Lung (tissue), 13 donors: ENCODE measurements around the gene IGDCC3. TPM values are rescaled to one million over a fixed set of nuclear protein-coding genes. Genes with fewer than 3 reads are reported as not detected.

Experiments used
- ATAC-seq: fragments of 200-7000 bp; cut with Tn5 transposase; one replicate; pipeline ENCODE4 v1.9.1; 2020; ENCODE audit warnings: moderate number of reproducible peaks; ENCODE audit not compliant: insufficient read depth, low FRiP score
- DNase-seq, 3 donors: peaks; one replicate each; pipeline ENCODE4 v3.0.0-alpha.2; 2013 to 2017
- H3K27ac ChIP-seq, 2 donors: one replicate each; pipeline ENCODE4 v1.5.1; 2013; ENCODE audit warnings: mild to moderate bottlenecking in 2 of 2, moderate library complexity in 2 of 2, control low read depth in 1 of 2, inconsistent platforms in 1 of 2, low read depth in 1 of 2, low read length in 1 of 2
- H3K27me3 ChIP-seq, 3 donors: one replicate each; pipeline ENCODE4 v1.5.1; 2013; ENCODE audit warnings: low read length in 2 of 3; ENCODE audit not compliant: control insufficient read depth in 3 of 3, insufficient read depth in 3 of 3
- H3K36me3 ChIP-seq, 4 donors: one replicate each; pipeline ENCODE4 v1.5.1; 2013; ENCODE audit warnings: low read length in 4 of 4, mild to moderate bottlenecking in 1 of 4, moderate library complexity in 1 of 4; ENCODE audit not compliant: control insufficient read depth in 4 of 4, insufficient read depth in 4 of 4
- H3K4me1 ChIP-seq, 5 donors: one replicate each; pipeline ENCODE4 v1.5.1; 2013; ENCODE audit warnings: low read length in 5 of 5, mild to moderate bottlenecking in 2 of 5, moderate library complexity in 1 of 5; ENCODE audit not compliant: control insufficient read depth in 5 of 5, insufficient read depth in 5 of 5
- H3K4me3 ChIP-seq: one replicate; pipeline ENCODE4 v1.5.1; 2013; ENCODE audit warnings: mild to moderate bottlenecking, control low read depth, moderate library complexity
- H3K9ac ChIP-seq, 2 donors: one replicate each; pipeline ENCODE4 v1.5.1; 2013; ENCODE audit warnings: low read length in 2 of 2, control low read depth in 1 of 2; ENCODE audit not compliant: insufficient read depth in 1 of 2
- H3K9me3 ChIP-seq, 4 donors: one replicate each; pipeline ENCODE4 v1.5.1; 2013; ENCODE audit warnings: low read length in 3 of 4, mild to moderate bottlenecking in 1 of 4, moderate library complexity in 1 of 4; ENCODE audit not compliant: control insufficient read depth in 4 of 4, insufficient read depth in 3 of 4
- WGBS, 2 donors: extraction: QIAGEN DNeasy Blood & Tissue Kit; methylation state at CpG; one replicate each; pipeline ENCODE4 v1.1.7; 2013; 5-methylcytosine and 5-hydroxymethylcytosine counted together
- polyA plus RNA-seq, 2 donors: library from polyadenylated mRNA; stranded (reverse); fragments of 200-250 nt; gene quantifications; one replicate each; pipeline ENCODE4 v1.2.1, GENCODE V29; 2013
- small RNA-seq: library from RNA; depleted of rRNA; stranded (forward); fragments of <200 nt; gene quantifications from one replicate; pipeline ENCODE3, GENCODE V24; 2014; ENCODE audit warnings: low replicate concordance
- total RNA-seq, 2 donors: library from RNA; depleted of rRNA in 1 of 2; stranded (reverse); fragments of >200 nt in 1 of 2; gene quantifications; one replicate each; pipeline ENCODE4 v1.2.1, GENCODE V29; 2014 to 2021
- TF ChIP-seq, protein P1 (sequence below): IDR thresholded peaks from 2 replicates; pipeline ENCODE4 v1.5.1; 2012; ENCODE audit warnings: mild to moderate bottlenecking; ENCODE audit errors: control extremely low read depth, extremely low read depth
- donor health status: control.
- donor health status: control.
- donor health status: Bipolar disorder and iron deficiency.
- donor health status: healthy.
- donor health status: DM: yes; HTN: yes; CAD: no.

IGDCC3 gene
- total and polyA plus RNA-seq, 4 donors: 0.09 to 1.3 TPM; not detected in 2

DNA sequence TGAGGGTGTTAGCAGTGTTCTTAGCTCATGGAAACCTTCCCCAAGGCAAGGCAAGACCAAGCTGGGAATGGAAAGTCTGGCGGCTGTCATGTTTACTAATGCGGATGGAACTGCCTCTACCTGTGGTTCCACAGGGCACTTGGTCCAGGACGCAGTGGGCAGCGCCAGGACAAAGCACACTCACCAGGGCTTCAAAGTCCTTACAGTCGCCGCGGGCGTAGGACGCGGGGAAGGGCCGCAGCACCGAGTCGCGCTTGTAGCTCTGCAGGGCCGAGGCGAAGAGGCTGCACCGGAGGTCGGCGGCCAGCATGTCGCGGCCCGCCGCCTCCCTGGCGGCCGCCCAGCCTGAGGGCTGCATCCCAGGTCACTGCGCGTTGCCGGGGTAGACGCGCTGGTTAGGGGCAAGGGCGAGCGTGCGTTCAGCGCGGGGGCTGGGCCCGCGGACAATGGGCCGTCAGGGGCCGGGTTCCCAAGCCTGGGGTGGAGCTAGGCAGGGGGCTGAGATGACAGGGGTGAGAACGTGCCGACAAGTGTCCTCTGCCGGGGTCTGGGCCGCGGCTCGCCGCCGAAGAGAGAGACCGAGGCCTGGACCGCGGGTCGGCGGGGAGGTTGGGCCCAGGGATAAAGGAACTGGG lies 91.6 kb downstream of the IGDCC3 start:
- H3K36me3 ChIP-seq: peaks cover 0 to 5% (median 1%) of the 10 kb centered on the region in 4 donors
- peak; percentile 56 to 64 (median 61) for DNase-seq
- H3K4me3 ChIP-seq: peak overlapping the region; percentile 59
- H3K4me1 ChIP-seq: peaks cover 0 to 13% (median 3%) of the 10 kb centered on the region in 5 donors
- H3K9me3 ChIP-seq: no peaks in the 10 kb centered on the region
- peak; percentile 50 for ATAC-seq
- 1% methylated on average over 45 to 52 of the region's 52 CpGs for WGBS, 2 donors
- no peaks in the 10 kb centered on the region for H3K27me3 ChIP-seq
- H3K9ac ChIP-seq: peak overlapping the region; percentile 67 to 74
- peak overlapping the region; percentile 89 to 95 for H3K27ac ChIP-seq
- TF ChIP-seq, protein P1, sequence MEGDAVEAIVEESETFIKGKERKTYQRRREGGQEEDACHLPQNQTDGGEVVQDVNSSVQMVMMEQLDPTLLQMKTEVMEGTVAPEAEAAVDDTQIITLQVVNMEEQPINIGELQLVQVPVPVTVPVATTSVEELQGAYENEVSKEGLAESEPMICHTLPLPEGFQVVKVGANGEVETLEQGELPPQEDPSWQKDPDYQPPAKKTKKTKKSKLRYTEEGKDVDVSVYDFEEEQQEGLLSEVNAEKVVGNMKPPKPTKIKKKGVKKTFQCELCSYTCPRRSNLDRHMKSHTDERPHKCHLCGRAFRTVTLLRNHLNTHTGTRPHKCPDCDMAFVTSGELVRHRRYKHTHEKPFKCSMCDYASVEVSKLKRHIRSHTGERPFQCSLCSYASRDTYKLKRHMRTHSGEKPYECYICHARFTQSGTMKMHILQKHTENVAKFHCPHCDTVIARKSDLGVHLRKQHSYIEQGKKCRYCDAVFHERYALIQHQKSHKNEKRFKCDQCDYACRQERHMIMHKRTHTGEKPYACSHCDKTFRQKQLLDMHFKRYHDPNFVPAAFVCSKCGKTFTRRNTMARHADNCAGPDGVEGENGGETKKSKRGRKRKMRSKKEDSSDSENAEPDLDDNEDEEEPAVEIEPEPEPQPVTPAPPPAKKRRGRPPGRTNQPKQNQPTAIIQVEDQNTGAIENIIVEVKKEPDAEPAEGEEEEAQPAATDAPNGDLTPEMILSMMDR: no peak

DNA sequence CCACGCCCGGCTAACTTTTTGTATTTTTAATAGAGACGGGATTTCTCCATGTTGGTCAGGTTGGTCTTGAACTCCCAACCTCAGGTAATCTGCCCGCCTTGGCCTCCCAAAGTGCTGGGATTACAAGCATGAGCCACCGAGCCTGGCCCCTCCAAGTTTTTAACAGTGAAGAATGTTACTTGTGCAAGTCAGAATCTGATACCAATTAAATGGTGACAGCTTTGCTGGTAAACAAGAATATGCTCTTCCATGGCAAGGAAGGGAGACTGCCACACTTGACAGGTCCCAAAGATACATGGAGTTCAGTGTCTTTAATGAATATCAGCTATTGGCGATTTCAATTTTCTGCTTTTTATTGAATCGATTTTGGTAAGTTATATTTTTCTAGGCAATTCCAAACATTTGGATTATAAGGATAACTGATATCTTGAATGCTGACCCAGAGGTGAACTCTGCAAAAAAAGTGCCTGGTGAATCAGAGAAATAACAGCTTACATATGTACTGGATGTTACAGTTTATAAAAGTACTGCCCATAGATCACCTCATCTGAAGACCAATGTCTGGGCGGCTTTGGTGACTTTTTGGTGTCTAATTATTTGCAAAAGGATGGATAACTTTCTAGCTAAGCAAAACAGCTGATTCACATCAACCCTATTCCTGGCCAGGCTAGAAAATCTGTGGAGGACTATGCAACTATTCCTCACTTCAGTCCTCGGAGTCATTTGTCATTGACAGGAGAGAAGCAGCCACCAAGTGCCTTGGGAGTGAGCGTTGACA lies 92.3 kb downstream of the IGDCC3 start:
- ATAC-seq (no peak), DNase-seq (no peak)
- 71 to 73% methylated on average over 10 of the region's 10 CpGs for WGBS, 2 donors
- H3K27me3 ChIP-seq: no peaks in the 10 kb centered on the region
- peak overlapping the region; percentile 67 to 74 for H3K9ac ChIP-seq
- H3K9me3 ChIP-seq: no peaks in the 10 kb centered on the region
- H3K27ac ChIP-seq: peak overlapping the region; percentile 89 to 95
- peaks cover 0 to 13% (median 3%) of the 10 kb centered on the region in 5 donors for H3K4me1 ChIP-seq
- peaks cover 0 to 5% (median 1%) of the 10 kb centered on the region in 4 donors for H3K36me3 ChIP-seq
- H3K4me3 ChIP-seq: no peak overlapping the region
- TF ChIP-seq, protein P1: no peak

- no peak overlapping the region for H3K9ac ChIP-seq
- DNase-seq: no peak
- no peak overlapping the region for H3K27ac ChIP-seq
- H3K36me3 ChIP-seq: peaks cover 0 to 10% (median 3%) of the 10 kb centered on the region in 4 donors
- TF ChIP-seq, protein P1: no peak
- H3K4me1 ChIP-seq: peaks cover 0 to 10% (median 0%) of the 10 kb centered on the region in 5 donors
- H3K4me3 ChIP-seq: no peak overlapping the region
- WGBS, 2 donors: 47 to 76% methylated on average over 1 of the region's 1 CpG
- no peak for ATAC-seq
- no peaks in the 10 kb centered on the region for H3K9me3 ChIP-seq
- no peaks in the 10 kb centered on the region for H3K27me3 ChIP-seq
Measured at GRCh38 chr15:65278480-65278879, 99.3 kb downstream of the IGDCC3 start.

Small RNA genes within 50 kb of the gene (small RNA-seq; reads per million reads assigned to genes)
- gene RNU5A-1: 480,566 reads per million, percentile 100 among the genes with 10 or more reads in this experiment
- 88,672 reads per million, percentile 100 among the genes with 10 or more reads in this experiment for gene RNU5B-1
- gene SNORA24B: 0.19 reads per million, percentile 7 among the genes with 10 or more reads in this experiment

Other genes with a start within 250 kb of the IGDCC3 start
- 10 to 100 TPM; 17.0 to 21.7 TPM for gene PDCD7, start 244.2 kb downstream of the IGDCC3 start, total RNA-seq
- gene PDCD7, start 244.2 kb downstream of the IGDCC3 start, polyA plus RNA-seq: 10 to 100 TPM in 1 of 2 donors, 1 to 10 TPM in 1; 8.8 to 11.2 TPM
- gene CLPX, start 192.7 kb downstream of the IGDCC3 start, total RNA-seq: 10 to 100 TPM; 43.1 to 93.6 TPM
- 10 to 100 TPM; 11.2 to 19.6 TPM for gene CLPX, start 192.7 kb downstream of the IGDCC3 start, polyA plus RNA-seq
- under 1 TPM; 0.89 to 0.97 TPM for gene CILP, start 166.5 kb downstream of the IGDCC3 start, total RNA-seq
- under 1 TPM; 0.30 to 0.43 TPM for gene CILP, start 166.5 kb downstream of the IGDCC3 start, polyA plus RNA-seq
- 1 to 10 TPM; 7.4 to 7.7 TPM for gene PARP16, start 91.1 kb downstream of the IGDCC3 start, total RNA-seq
- 1 to 10 TPM; 4.6 to 5.2 TPM for gene PARP16, start 91.1 kb downstream of the IGDCC3 start, polyA plus RNA-seq
- not detected for gene RNU5A-1, start 82.0 kb downstream of the IGDCC3 start, total RNA-seq
- gene RNU5A-1, start 82.0 kb downstream of the IGDCC3 start, polyA plus RNA-seq: not detected
- gene RNU5B-1, start 73.3 kb downstream of the IGDCC3 start, total RNA-seq: 10 to 100 TPM in 1 of 2 donors, not detected in 1; 10.9 TPM
- gene RNU5B-1, start 73.3 kb downstream of the IGDCC3 start, polyA plus RNA-seq: not detected
- gene IGDCC4, start 44.9 kb upstream of the IGDCC3 start, total RNA-seq: 10 to 100 TPM in 1 of 2 donors, 1 to 10 TPM in 1; 1.3 to 20.5 TPM
- gene IGDCC4, start 44.9 kb upstream of the IGDCC3 start, polyA plus RNA-seq: under 1 TPM; 0.15 to 0.31 TPM
- gene DPP8, start 139.7 kb upstream of the IGDCC3 start, total RNA-seq: 10 to 100 TPM; 34.4 to 51.4 TPM
- gene DPP8, start 139.7 kb upstream of the IGDCC3 start, polyA plus RNA-seq: 10 to 100 TPM in 1 of 2 donors, 1 to 10 TPM in 1; 7.6 to 14.8 TPM
- 10 to 100 TPM; 36.2 to 77.9 TPM for gene HACD3, start 152.5 kb upstream of the IGDCC3 start, total RNA-seq
- gene HACD3, start 152.5 kb upstream of the IGDCC3 start, polyA plus RNA-seq: 10 to 100 TPM; 14.0 to 25.9 TPM
- 10 to 100 TPM; 32.7 to 38.2 TPM for gene INTS14, start 233.1 kb upstream of the IGDCC3 start, total RNA-seq
- 10 to 100 TPM; 14.8 to 25.0 TPM for gene INTS14, start 233.1 kb upstream of the IGDCC3 start, polyA plus RNA-seq
- gene SLC24A1, start 243.9 kb upstream of the IGDCC3 start, total RNA-seq: 10 to 100 TPM; 11.1 to 12.6 TPM
- gene SLC24A1, start 243.9 kb upstream of the IGDCC3 start, polyA plus RNA-seq: 1 to 10 TPM; 4.0 to 4.4 TPM